NB4 (cell line): ENCODE results near the gene MROH7.

Experiments used
- MYC ChIP-seq: IDR thresholded peaks from 2 replicates; pipeline ENCODE4 v1.6.1; 2011; ENCODE audit warnings: low read depth, low read length
- POLR2A ChIP-seq: IDR thresholded peaks from 2 replicates; pipeline ENCODE4 v1.6.1; 2011; ENCODE audit warnings: mild to moderate bottlenecking; ENCODE audit not compliant: insufficient read length; ENCODE audit errors: extremely low read depth
- TF ChIP-seq, protein P1 (sequence below): IDR thresholded peaks from one replicate; pipeline ENCODE4 v1.5.1; 2012; ENCODE audit warnings: low read depth, low read length
- TF ChIP-seq, protein P2 (sequence below): IDR thresholded peaks from 2 replicates; pipeline ENCODE4 v1.6.1; 2011; ENCODE audit warnings: low read depth, low read length

DNA sequence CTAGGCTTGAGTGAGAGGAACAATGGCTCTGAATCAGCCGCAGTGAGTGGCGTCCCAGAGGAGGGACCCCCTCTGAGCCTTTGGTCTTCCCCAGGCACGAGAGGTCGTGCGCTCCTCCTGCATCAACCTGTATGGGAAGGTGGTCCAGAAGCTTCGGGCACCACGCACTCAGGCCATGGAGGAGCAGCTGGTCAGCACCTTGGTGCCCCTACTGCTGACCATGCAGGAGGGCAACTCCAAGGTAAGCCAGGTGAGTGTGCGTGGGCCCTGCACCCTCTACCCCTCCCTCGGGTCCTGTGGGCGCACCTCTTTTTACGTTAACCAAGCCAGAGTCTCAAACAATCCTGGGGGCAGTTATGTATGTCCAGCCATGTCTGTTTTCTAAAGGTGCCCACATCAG, 60.4 kb downstream of the MROH7 start:
- TF ChIP-seq, protein P1, sequence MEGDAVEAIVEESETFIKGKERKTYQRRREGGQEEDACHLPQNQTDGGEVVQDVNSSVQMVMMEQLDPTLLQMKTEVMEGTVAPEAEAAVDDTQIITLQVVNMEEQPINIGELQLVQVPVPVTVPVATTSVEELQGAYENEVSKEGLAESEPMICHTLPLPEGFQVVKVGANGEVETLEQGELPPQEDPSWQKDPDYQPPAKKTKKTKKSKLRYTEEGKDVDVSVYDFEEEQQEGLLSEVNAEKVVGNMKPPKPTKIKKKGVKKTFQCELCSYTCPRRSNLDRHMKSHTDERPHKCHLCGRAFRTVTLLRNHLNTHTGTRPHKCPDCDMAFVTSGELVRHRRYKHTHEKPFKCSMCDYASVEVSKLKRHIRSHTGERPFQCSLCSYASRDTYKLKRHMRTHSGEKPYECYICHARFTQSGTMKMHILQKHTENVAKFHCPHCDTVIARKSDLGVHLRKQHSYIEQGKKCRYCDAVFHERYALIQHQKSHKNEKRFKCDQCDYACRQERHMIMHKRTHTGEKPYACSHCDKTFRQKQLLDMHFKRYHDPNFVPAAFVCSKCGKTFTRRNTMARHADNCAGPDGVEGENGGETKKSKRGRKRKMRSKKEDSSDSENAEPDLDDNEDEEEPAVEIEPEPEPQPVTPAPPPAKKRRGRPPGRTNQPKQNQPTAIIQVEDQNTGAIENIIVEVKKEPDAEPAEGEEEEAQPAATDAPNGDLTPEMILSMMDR: no peak
- TF ChIP-seq, protein P2, sequence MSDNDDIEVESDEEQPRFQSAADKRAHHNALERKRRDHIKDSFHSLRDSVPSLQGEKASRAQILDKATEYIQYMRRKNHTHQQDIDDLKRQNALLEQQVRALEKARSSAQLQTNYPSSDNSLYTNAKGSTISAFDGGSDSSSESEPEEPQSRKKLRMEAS: no peak
- TF ChIP-seq POLR2A (no peak), MYC (no peak)
